Measurements from ENCODE around the gene CDH13.

CDH13 gene

DNA sequence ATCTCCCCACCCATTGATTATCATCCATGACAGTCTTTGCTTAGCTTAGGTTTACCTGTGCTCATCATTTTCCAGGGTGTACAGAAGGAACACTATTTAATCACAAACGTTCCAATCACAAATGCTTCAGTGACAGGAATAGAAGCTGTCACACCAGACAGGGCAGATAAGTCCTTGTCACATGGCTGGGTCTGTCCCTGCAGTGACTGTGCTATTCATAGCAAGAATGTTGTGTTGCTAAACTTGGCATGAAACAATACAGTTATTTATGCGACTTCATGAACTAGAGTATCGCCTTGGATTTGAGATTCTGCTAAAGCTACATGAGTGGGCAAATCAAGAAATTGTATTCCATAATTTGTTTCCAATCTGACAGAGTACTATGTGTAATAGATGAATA, 108.4 kb downstream of the CDH13 start:
- no peak overlapping the region for H3K4me3 ChIP-seq (ENCODE audit: low read depth, low read length)

- H3K4me3 ChIP-seq (ENCODE audit: low read depth, low read length) = no peak overlapping the region
Measured at GRCh38 chr16:82735673-82736091, 108.9 kb downstream of the CDH13 start.

DNA sequence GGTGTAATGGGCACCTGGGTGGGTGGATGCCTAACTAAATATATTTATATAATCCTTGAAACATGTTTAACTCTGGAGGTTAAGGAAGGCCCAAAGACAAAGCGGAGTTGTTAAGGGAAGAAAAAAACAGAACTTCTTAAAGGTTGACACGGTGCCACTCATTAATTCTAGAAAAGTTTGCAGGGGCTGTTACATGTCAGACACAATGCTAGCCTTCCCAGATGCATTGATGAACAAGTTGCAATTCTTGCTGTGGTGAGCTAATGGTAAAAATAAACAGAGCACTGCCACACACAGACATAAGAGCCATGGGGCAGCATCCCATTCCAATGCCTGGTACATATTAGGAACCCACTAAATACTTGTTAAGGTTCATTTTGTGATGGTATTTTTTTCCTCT, 109.5 kb downstream of the CDH13 start:
- no peak overlapping the region for H3K4me3 ChIP-seq (ENCODE audit: low read depth, low read length)

DNA sequence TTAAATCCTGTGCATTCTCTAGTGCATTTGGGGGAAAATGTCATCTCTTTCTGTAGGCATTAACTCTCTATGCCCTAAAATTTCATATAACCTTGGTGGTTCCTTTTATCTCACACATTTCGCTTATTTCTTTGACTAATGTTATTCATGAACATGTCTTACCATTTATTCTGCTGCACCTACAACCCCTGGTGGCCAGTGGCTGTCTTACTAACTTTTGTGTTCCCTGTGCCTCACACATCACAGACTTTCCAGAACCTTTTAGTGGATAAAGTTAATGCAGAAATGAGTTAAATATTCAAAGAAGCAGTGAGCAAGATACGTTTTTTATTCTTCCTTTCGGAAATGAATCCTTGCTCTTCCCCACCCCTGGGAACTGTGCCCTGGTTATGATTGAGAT, 111.9 kb downstream of the CDH13 start:
- H3K4me3 ChIP-seq (ENCODE audit: low read depth, low read length) = no peak overlapping the region

GRCh38 chr16:82741073-82741615, 114.4 kb downstream of the CDH13 start:
- no peak overlapping the region for H3K4me3 ChIP-seq (ENCODE audit: low read depth, low read length)

GRCh38 chr16:82744958-82745357, 118.2 kb downstream of the CDH13 start:
- H3K4me3 ChIP-seq (ENCODE audit: low read depth, low read length) = no peak overlapping the region

GRCh38 chr16:82748026-82748425, 121.3 kb downstream of the CDH13 start:
- no peak overlapping the region for H3K4me3 ChIP-seq (ENCODE audit: low read depth, low read length)

DNA sequence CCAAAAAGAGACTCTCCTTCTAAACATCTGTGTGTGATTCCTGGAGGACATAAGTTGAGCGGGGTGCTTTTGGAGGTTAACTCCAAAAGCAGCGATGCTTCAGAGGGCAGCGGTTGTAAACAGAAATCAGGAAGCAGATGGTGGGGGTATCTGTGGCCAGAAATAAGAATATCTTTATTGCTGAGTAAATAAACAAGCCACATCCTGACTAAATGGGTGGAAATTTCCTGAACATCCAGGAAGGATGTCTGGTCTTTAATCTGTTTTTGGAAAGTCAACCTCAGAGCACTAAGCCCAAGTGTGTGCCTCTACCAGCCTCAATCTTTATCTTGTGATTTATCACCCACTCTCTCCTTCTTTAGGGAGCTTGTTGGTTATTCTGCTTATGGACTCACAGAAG, 123.3 kb downstream of the CDH13 start:
- no peak overlapping the region for H3K4me3 ChIP-seq (ENCODE audit: low read depth, low read length)

- H3K4me3 ChIP-seq (ENCODE audit: low read depth, low read length) = no peak overlapping the region
Measured at GRCh38 chr16:82751020-82751419, 124.3 kb downstream of the CDH13 start.

GRCh38 chr16:82752172-82752571, 125.4 kb downstream of the CDH13 start:
- no peak overlapping the region for H3K4me3 ChIP-seq (ENCODE audit: low read depth, low read length)

DNA sequence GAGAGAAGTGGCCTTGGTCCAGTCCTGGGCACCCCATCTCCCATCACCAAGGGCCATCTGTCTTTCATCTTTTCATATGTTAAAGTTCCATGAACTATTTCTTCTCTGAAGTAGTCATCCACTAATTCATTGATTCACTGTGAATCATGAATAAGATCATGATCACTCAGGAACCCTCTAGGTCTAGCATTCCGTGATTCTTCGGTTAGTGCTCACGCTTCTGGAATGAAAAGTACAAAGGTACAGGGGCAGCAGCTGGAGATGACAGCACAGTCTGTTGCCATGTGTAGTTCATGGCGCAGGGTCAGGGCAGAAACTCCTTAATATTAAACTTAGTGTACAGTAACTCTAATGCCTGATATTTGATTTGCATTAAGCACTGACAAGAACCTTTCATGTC, 127.1 kb downstream of the CDH13 start:
- no peak overlapping the region for H3K4me3 ChIP-seq (ENCODE audit: low read depth, low read length)

GRCh38 chr16:82754716-82755513, 128.1 kb downstream of the CDH13 start:
- H3K4me3 ChIP-seq (ENCODE audit: low read depth, low read length) = no peak overlapping the region

GRCh38 chr16:82755570-82756282, 129.0 kb downstream of the CDH13 start:
- no peak overlapping the region for H3K4me3 ChIP-seq (ENCODE audit: low read depth, low read length)

DNA sequence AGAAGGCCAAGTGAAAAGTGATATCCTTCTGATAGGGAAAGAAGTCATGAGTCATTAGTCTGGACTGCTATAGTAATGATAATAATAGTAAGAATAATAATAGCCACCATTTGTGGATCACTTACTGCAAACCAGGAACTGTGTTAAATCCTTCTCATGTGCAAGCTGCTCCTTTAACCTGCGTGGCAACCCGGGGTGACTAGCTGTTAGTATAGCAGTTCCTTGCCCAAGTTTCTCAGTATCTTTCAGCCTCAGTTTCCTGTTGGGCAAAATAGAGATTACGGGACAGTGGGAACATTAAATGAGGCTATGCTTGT, 129.5 kb downstream of the CDH13 start:
- no peak overlapping the region for H3K4me3 ChIP-seq (ENCODE audit: low read depth, low read length)

DNA sequence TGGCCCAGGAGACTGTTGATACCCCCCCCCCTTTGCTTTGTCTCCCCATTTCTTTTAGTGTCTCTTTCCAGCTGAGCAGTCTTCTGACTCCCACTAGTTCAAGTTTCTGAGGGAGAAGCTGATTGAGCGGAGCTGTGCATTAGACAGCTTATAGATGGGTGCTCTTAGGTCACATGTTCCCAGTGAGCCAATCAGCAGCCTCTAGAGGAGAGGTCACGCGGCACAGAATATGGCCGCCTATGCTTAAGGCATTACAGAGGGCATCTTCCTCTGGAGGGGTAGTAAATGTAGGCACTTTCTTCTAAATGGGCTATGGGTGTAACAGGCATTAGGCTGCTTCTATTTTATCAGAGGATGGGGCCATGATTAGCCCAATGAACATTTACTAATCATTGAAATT, 131.6 kb downstream of the CDH13 start:
- no peak overlapping the region for H3K4me3 ChIP-seq (ENCODE audit: low read depth, low read length)

GRCh38 chr16:82758904-82759303, 132.1 kb downstream of the CDH13 start:
- no peak overlapping the region for H3K4me3 ChIP-seq (ENCODE audit: low read depth, low read length)

DNA sequence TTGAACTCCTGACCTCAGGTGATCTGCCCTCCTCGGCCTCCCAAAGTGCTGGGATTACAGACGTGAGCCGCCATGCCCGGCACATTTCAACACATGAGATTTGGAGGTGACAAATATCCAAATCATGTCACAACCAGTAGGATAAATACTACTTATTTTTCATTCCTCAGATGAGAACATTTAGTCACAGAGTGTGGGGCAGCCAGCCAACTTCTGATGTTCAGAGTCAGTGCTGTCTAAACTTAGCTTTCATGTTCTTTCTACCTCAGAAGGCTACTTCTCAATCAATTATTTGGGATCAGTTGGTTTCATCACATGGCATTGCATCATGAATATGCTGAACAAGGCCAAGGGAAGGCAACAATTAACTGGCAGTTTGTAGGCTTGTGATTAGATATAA, 134.5 kb downstream of the CDH13 start:
- H3K4me3 ChIP-seq (ENCODE audit: low read depth, low read length) = no peak overlapping the region

- H3K4me3 ChIP-seq (ENCODE audit: low read depth, low read length) = no peak overlapping the region
Measured at GRCh38 chr16:82761858-82762257, 135.1 kb downstream of the CDH13 start.

DNA sequence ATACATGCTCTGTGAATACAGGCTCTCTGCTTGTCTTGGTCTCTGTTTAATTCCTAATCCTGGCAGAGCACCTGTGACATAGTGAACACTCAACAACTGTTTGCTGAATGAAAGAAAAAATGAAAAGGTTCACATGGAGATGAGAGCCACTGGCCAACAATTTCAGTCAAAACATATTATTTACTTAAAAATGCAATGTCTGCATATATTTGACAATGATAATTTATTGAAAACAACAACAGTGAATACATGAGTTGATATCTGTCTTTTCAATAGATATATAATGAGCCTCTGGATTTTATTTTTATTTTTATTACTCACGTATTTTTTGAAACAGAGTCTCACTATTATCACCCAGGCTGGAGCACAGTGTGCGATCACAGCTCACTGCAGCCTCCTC, 136.6 kb downstream of the CDH13 start:
- H3K4me3 ChIP-seq (ENCODE audit: low read depth, low read length) = no peak overlapping the region

DNA sequence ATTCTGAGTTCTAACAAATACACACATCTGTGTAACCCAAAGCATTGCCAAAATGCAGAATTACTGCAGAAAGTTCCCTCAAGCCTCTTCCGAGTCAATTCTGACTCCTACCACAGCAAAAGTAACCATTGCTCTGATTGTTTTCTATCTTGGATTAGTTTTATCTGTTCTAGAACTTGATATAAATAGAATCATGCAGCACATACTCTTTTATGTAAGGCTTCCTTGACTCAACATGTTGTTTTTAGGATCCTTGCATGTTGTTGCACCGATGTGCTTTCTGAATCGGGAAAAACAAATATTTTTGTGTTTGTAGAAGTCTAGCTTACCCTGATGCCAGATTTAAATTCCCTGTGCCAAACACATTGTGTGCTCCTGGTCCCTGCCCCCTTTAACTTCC, 140.4 kb downstream of the CDH13 start:
- no peak overlapping the region for H3K4me3 ChIP-seq (ENCODE audit: low read depth, low read length)

DNA sequence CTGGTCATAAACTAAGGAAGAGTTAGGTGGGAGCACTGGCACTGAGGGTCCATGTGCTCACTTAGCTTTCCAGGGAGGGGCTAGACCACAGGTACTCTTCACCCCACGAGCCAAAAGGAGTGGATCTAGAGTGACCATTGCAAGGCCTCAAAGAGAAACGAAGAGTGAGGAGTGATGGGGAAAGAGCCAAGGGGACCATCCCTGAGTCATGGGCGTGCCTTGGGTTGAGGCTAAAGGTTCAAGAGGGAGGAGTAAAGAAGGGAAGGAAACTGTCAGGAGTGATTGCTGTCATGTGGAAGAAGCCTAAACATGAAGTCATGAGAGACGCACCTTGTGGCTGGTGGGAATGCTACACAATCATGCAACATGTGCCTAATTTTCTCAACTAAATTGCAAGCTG, 141.0 kb downstream of the CDH13 start:
- H3K4me3 ChIP-seq (ENCODE audit: low read depth, low read length) = no peak overlapping the region

- H3K4me3 ChIP-seq (ENCODE audit: low read depth, low read length) = no peak overlapping the region
Measured at GRCh38 chr16:82769845-82770244, 143.1 kb downstream of the CDH13 start.
